DND-41 (cell line): Measurements from ENCODE around the gene NODAL.

Experiments used
- CTCF ChIP-seq: IDR thresholded peaks from 2 replicates; pipeline ENCODE4 v1.5.1; 2012; ENCODE audit warnings: borderline replicate concordance, low read length, moderate library complexity, mild to moderate bottlenecking; ENCODE audit not compliant: poor library complexity, severe bottlenecking; ENCODE audit errors: extremely low read depth
- EZH2 ChIP-seq: IDR thresholded peaks from 3 replicates; pipeline ENCODE4 v1.6.1; 2012; ENCODE audit warnings: borderline replicate concordance, low read depth, mild to moderate bottlenecking, moderate library complexity, low read length, inconsistent platforms; ENCODE audit not compliant: severe bottlenecking

- TF ChIP-seq CTCF (no peak), EZH2 (no peak)
Observed at GRCh38 chr10:70441895-70442309, 421 bp upstream of the NODAL start.
